ENCODE data around the gene PTPRN2.
"Not testable (repeated sequence)": the region's sequence is repeated elsewhere in the genome, so short reads cannot be mapped to it uniquely, and the experiment has no call there.

Gene PTPRN2

GRCh38 chr7:158443688-158444483 lies 143.7 kb downstream of the PTPRN2 start:
- DNase-seq (ENCODE audit: low read depth) = no peak

- DNase-seq (ENCODE audit: low read depth) = no peak
Measured at GRCh38 chr7:158443014-158443687, 144.5 kb downstream of the PTPRN2 start.

- DNase-seq (ENCODE audit: low read depth) = no peak
Measured at GRCh38 chr7:158442260-158442659, 145.4 kb downstream of the PTPRN2 start.

- DNase-seq (ENCODE audit: low read depth) = no peak
Measured at GRCh38 chr7:158439035-158439434, 148.6 kb downstream of the PTPRN2 start.

- DNase-seq (ENCODE audit: low read depth) = no peak
Measured at GRCh38 chr7:158432369-158433341, 155.0 kb downstream of the PTPRN2 start.

GRCh38 chr7:158431941-158432347 lies 155.7 kb downstream of the PTPRN2 start:
- DNase-seq (ENCODE audit: low read depth) = no peak

GRCh38 chr7:158431055-158431940 lies 156.3 kb downstream of the PTPRN2 start:
- no peak for DNase-seq (ENCODE audit: low read depth)

GRCh38 chr7:158430308-158431034 lies 157.2 kb downstream of the PTPRN2 start:
- no peak for DNase-seq (ENCODE audit: low read depth)

- no peak for DNase-seq (ENCODE audit: low read depth)
Measured at GRCh38 chr7:158428837-158429753, 158.5 kb downstream of the PTPRN2 start.

- DNase-seq (ENCODE audit: low read depth) = no peak
Measured at GRCh38 chr7:158428131-158428836, 159.3 kb downstream of the PTPRN2 start.

- not testable (repeated sequence) for DNase-seq (ENCODE audit: low read depth)
Measured at GRCh38 chr7:158425676-158426075, 161.9 kb downstream of the PTPRN2 start.

GRCh38 chr7:158424531-158424930 lies 163.1 kb downstream of the PTPRN2 start:
- no peak for DNase-seq (ENCODE audit: low read depth)

- no peak for DNase-seq (ENCODE audit: low read depth)
Measured at GRCh38 chr7:158424011-158424410, 163.6 kb downstream of the PTPRN2 start.

GRCh38 chr7:158422887-158423560 lies 164.6 kb downstream of the PTPRN2 start:
- DNase-seq (ENCODE audit: low read depth) = no peak

GRCh38 chr7:158422196-158422886 lies 165.3 kb downstream of the PTPRN2 start:
- DNase-seq (ENCODE audit: low read depth) = no peak

GRCh38 chr7:158421361-158421760 lies 166.3 kb downstream of the PTPRN2 start:
- no peak for DNase-seq (ENCODE audit: low read depth)

- DNase-seq (ENCODE audit: low read depth) = no peak
Measured at GRCh38 chr7:158420591-158421340, 166.9 kb downstream of the PTPRN2 start.

Data from stimulated activated CD4-positive, alpha-beta T cell treated with anti-CD3 and anti-CD28 coated beads, Interleukin-2, amount 100 ng/mL, for 4 hours (primary cell).